NOMO-1 treated with dmso at 0.1 percent for 144 hours (cell line): Measurements from ENCODE around the gene ELP5.
A peak's percentile ranks its signal among the peaks of the same experiment; 100 is the strongest.

Experiments
- DNase-seq: peaks from one replicate; lab custom pipeline; 2025; ENCODE audit not compliant: unreplicated experiment; lab: John Stamatoyannopoulos, UW

The ELP5 gene

DNA sequence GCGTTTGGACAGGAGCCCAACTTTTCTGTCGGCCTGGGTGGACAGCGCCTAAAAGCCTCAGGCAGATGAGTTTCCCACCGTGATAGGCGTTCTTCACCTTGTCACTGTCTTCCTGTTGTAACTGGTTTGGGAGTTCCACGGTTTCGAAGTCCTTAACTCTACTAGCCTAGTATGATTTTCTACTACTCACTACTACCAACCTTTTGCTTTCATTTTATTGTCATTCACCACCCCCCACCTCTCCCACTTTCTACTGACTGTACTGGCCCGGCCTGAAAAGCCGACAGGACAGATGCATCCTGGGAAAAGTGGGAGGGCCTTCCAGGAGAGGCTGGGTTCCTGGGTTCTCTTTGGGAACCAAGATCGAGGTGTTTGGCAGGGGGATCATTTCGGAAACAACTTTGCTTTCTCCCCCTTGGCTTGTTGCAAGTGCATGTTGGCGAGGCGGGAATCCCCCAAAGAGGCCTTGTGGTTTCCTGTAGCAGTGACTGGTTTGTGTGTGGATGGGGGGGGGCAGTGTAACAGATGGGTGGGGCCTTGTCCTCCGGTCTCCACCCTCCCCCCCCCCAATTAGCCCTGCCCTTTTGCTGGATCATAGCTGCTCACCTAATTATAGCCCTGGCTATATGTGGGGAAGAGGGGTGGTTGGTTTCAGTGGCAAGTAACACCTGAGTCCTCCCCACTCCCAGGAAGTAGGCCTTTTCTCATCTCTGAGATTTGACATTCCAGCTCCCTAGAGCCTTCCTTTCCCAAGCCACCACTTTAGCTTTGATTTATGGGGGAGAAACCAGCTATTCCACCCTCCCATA, 56.8 kb downstream of the ELP5 start:
- DNase-seq, result peak; percentile 77
